Keratinocyte (primary cell): ENCODE data around the gene BAHCC1. TPM values are rescaled to one million over a fixed set of nuclear protein-coding genes. Genes with fewer than 3 reads are reported as not detected.

ENCODE experiments used
- DNase-seq: peaks from one replicate; pipeline ENCODE4 v3.0.0-alpha.2; 2011; ENCODE audit warnings: low read depth, missing footprints, low spot score
- FAIRE-seq: peaks from 2 replicates; lab custom pipeline; 2011; peaks lifted over from hg19 to GRCh38; lab: Jason Lieb, UNC
- H2AFZ ChIP-seq: 2 replicates; pipeline ENCODE4 v1.6.0; 2012; ENCODE audit warnings: low read length, control low read depth, inconsistent platforms; ENCODE audit not compliant: control insufficient read depth
- H3K27ac ChIP-seq: 2 replicates; pipeline ENCODE4 v1.5.1; 2011; ENCODE audit warnings: low read length; ENCODE audit not compliant: control insufficient read depth, insufficient read depth
- H3K27me3 ChIP-seq: 3 replicates; pipeline ENCODE4 v1.6.0; 2011; ENCODE audit warnings: low read length; ENCODE audit not compliant: control insufficient read depth, insufficient read depth; ENCODE audit errors: extremely low read depth
- H3K36me3 ChIP-seq, 2 experiments: 2 replicates in 1 of 2; 3 replicates in 1 of 2; pipeline ENCODE4 v1.5.1; 2011; ENCODE audit warnings: low read length in 2 of 2, mild to moderate bottlenecking in 1 of 2; ENCODE audit not compliant: control insufficient read depth in 2 of 2, insufficient read depth in 2 of 2; ENCODE audit errors: extremely low read depth in 1 of 2
- H3K4me1 ChIP-seq: 3 replicates; pipeline ENCODE4 v1.5.1; 2011; ENCODE audit warnings: low read length; ENCODE audit not compliant: control insufficient read depth, insufficient read depth; ENCODE audit errors: extremely low read depth
- H3K4me2 ChIP-seq: 3 replicates; pipeline ENCODE4 v1.6.0; 2011; ENCODE audit warnings: low read depth, low read length; ENCODE audit not compliant: control insufficient read depth, insufficient read depth; ENCODE audit errors: extremely low read depth
- H3K4me3 ChIP-seq, 3 experiments: fragments of 200-600 bp in 1 of 3; sonication (generic) in 1 of 3; 2 replicates in 2 of 3; 3 replicates in 1 of 3; pipeline ENCODE4 v1.5.1; 2011 to 2016; ENCODE audit warnings: low read length in 3 of 3, mild to moderate bottlenecking in 3 of 3, control low read depth in 2 of 3, inconsistent platforms in 1 of 3, low read depth in 1 of 3, mixed read lengths in 1 of 3, mixed run types in 1 of 3, moderate library complexity in 1 of 3; ENCODE audit not compliant: control insufficient read depth in 2 of 3, insufficient read depth in 2 of 3; ENCODE audit errors: extremely low read depth in 1 of 3
- H3K79me2 ChIP-seq: 2 replicates; pipeline ENCODE4 v1.6.0; 2012; ENCODE audit warnings: low read length; ENCODE audit not compliant: control insufficient read depth, insufficient read depth
- H3K9ac ChIP-seq: 3 replicates; pipeline ENCODE4 v1.6.0; 2011; ENCODE audit warnings: low read length; ENCODE audit not compliant: control insufficient read depth, insufficient read depth; ENCODE audit errors: extremely low read depth
- H3K9me1 ChIP-seq: 3 replicates; pipeline ENCODE4 v1.6.0; 2011; ENCODE audit warnings: low read length; ENCODE audit not compliant: control insufficient read depth, insufficient read depth; ENCODE audit errors: extremely low read depth
- H3K9me3 ChIP-seq: 2 replicates; pipeline ENCODE4 v1.5.1; 2012; ENCODE audit warnings: low read depth, low read length; ENCODE audit not compliant: control insufficient read depth
- H4K20me1 ChIP-seq: 3 replicates; pipeline ENCODE4 v1.6.0; 2011; ENCODE audit warnings: low read length; ENCODE audit not compliant: control insufficient read depth, insufficient read depth; ENCODE audit errors: extremely low read depth
- EZH2 ChIP-seq: IDR thresholded peaks from one replicate; pipeline ENCODE4 v1.6.1; 2012; ENCODE audit warnings: inconsistent platforms, mild to moderate bottlenecking, low read length, moderate library complexity
- dilution Hi-C: fragments of 300-500 bp; cut with MboI; formaldehyde crosslinking; loops from one replicate; pipeline ENCODE4 v1.7.0; 2020; ENCODE audit warnings: low sequenced_read_pairs; ENCODE audit not compliant: extremely low pct_ligation_motif_present
- polyA plus RNA-seq, 5 experiments: library from polyadenylated mRNA; depleted of rRNA in 3 of 5; stranded (reverse) in 3 of 5; stranded (forward) in 1 of 5; unstranded in 1 of 5; fragments of >200 nt; gene quantifications; 1 replicate in 1 of 5; 2 replicates in 3 of 5; 3 replicates in 1 of 5; pipeline versions ENCODE4 v1.2.1 to v1.2.3, GENCODE V29; 2011 to 2012; ENCODE audit warnings: missing spikeins in 2 of 5, low read depth in 1 of 5, low replicate concordance in 1 of 5
- TF ChIP-seq, protein P1 (sequence below), 3 experiments: IDR thresholded peaks in 1 of 3; conservative IDR thresholded peaks in 1 of 3; optimal IDR thresholded peaks in 1 of 3; 2 replicates in 2 of 3; 3 replicates in 1 of 3; pipeline versions ENCODE3 to v1.5.1; 2011; ENCODE audit warnings: low read length in 3 of 3, mild to moderate bottlenecking in 3 of 3, moderate library complexity in 2 of 3, control low read depth in 1 of 3, inconsistent platforms in 1 of 3; ENCODE audit not compliant: insufficient read depth in 2 of 3; ENCODE audit errors: extremely low read depth in 1 of 3

Gene BAHCC1
- polyA plus RNA-seq, 1 donor (not counting 4 experiments of a cell fraction or from before 2014, with no cell fraction given) = 0.52 TPM

DNA sequence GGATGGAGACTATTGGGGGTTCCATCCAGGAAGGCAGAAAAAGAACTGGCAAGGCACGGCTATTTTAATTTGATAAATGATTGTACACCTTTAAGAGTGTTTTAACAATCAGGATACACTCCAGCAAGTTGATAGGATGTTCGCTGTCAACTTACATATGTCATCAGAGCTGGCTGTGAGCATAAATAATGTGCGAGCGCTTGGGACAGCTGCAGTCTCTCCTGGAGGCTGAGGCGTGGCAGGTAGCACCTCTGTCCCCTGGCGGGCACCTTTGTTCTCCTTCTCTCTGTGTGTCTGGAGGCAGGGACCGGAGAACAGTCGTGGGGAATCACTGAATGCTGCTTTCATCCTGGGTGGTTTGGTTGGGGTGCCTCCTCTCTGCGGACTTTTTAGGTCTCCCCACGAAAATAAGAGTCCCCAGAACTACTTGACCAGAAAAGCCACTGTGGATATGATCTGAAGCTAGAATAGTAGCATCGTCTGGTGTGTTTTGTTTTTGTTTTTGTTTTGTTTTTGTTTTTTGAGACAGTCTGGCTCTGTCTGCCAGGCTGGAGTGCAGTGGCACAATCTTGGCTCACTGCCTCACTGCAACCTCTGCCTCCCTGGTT is 9.4 kb downstream of the BAHCC1 start:
- Histone ChIP-seq H3K36me3 (no peaks in the 10 kb centered on the region), H3K9ac (no peak overlapping the region), H3K9me3 (no peaks in the 10 kb centered on the region), H3K4me2 (peak overlapping the region; percentile 82), H3K4me3 (peak overlapping the region in 1 of 3 experiments; percentile 43), H3K27me3 (no peaks in the 10 kb centered on the region), H3K27ac (no peak overlapping the region), H2AFZ (no peak overlapping the region), H4K20me1 (peaks cover 2% of the 10 kb centered on the region), H3K79me2 (peaks cover 19% of the 10 kb centered on the region), H3K4me1 (peaks cover 33% of the 10 kb centered on the region), H3K9me1 (no peaks in the 10 kb centered on the region)
- no peak for TF ChIP-seq EZH2
- TF ChIP-seq, protein P1, sequence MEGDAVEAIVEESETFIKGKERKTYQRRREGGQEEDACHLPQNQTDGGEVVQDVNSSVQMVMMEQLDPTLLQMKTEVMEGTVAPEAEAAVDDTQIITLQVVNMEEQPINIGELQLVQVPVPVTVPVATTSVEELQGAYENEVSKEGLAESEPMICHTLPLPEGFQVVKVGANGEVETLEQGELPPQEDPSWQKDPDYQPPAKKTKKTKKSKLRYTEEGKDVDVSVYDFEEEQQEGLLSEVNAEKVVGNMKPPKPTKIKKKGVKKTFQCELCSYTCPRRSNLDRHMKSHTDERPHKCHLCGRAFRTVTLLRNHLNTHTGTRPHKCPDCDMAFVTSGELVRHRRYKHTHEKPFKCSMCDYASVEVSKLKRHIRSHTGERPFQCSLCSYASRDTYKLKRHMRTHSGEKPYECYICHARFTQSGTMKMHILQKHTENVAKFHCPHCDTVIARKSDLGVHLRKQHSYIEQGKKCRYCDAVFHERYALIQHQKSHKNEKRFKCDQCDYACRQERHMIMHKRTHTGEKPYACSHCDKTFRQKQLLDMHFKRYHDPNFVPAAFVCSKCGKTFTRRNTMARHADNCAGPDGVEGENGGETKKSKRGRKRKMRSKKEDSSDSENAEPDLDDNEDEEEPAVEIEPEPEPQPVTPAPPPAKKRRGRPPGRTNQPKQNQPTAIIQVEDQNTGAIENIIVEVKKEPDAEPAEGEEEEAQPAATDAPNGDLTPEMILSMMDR (optimal IDR thresholded peaks at IDR 0.05 in 1 of 3, IDR thresholded peaks at IDR 0.05 in 1 of 3, conservative IDR thresholded peaks at IDR 0.05 in 1 of 3; ENCODE audit: extremely low read depth in 1 of 3, insufficient read depth in 2 of 3, low read length in 3 of 3) = no peak
- FAIRE-seq (peak; percentile 29), DNase-seq (no peak)
- dilution Hi-C loops = no loop called here

DNA sequence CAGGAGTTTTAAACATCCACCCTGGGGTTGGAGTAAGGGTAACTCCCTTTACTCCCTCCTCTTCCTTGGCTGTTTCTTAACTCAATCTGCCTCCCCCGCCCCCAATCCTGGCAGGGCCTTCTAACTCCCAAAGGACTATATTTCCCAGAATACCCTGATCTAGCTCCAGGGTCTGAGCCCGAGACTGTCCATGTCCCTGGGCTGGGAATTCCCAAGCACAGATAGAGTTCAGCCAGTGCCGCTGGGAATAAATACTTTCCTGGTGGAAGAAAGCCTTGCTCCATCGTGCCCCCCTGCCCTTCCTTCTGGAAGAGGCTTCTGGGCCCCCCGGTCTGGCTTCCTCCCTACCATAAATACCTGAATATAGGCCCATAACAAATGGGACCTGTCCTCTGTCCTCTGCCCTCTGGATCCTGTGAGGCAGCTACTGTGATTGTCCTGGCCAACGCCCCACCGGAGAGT is 10.2 kb downstream of the BAHCC1 start:
- Histone ChIP-seq H3K9me1 (no peaks in the 10 kb centered on the region), H3K9me3 (no peaks in the 10 kb centered on the region), H3K9ac (no peak overlapping the region), H4K20me1 (peaks cover 2% of the 10 kb centered on the region), H3K79me2 (peaks cover 14% of the 10 kb centered on the region), H3K36me3 (no peaks in the 10 kb centered on the region), H3K27ac (no peak overlapping the region), H3K4me3 (no peak overlapping the region), H3K4me1 (peaks cover 33% of the 10 kb centered on the region), H3K27me3 (no peaks in the 10 kb centered on the region), H3K4me2 (no peak overlapping the region), H2AFZ (no peak overlapping the region)
- dilution Hi-C loops = no loop called here
- TF ChIP-seq, protein P1 (optimal IDR thresholded peaks at IDR 0.05 in 1 of 3, IDR thresholded peaks at IDR 0.05 in 1 of 3, conservative IDR thresholded peaks at IDR 0.05 in 1 of 3; ENCODE audit: extremely low read depth in 1 of 3, insufficient read depth in 2 of 3, low read length in 3 of 3) = no peak
- TF ChIP-seq EZH2 = no peak
- FAIRE-seq (no peak), DNase-seq (no peak)
